OCI-LY7 (cell line): ENCODE results near the gene EZH1.

ENCODE experiments used
- EZH2phosphoT487 ChIP-seq: fragments of 200-600 bp; sonication (generic); IDR thresholded peaks from 2 replicates; pipeline ENCODE4 v1.6.1; 2018; ENCODE audit warnings: low read depth, borderline replicate concordance, mild to moderate bottlenecking, mixed run types, antibody characterized with exemption, low read length, moderate library complexity, mixed read lengths
- TF ChIP-seq, protein P1 (sequence below): fragments of 200-600 bp; sonication (generic); conservative IDR thresholded peaks from 2 replicates; pipeline ENCODE4 v1.5.1; 2014; ENCODE audit warnings: mild to moderate bottlenecking, antibody characterized with exemption, low read length, moderate library complexity, mixed read lengths

DNA sequence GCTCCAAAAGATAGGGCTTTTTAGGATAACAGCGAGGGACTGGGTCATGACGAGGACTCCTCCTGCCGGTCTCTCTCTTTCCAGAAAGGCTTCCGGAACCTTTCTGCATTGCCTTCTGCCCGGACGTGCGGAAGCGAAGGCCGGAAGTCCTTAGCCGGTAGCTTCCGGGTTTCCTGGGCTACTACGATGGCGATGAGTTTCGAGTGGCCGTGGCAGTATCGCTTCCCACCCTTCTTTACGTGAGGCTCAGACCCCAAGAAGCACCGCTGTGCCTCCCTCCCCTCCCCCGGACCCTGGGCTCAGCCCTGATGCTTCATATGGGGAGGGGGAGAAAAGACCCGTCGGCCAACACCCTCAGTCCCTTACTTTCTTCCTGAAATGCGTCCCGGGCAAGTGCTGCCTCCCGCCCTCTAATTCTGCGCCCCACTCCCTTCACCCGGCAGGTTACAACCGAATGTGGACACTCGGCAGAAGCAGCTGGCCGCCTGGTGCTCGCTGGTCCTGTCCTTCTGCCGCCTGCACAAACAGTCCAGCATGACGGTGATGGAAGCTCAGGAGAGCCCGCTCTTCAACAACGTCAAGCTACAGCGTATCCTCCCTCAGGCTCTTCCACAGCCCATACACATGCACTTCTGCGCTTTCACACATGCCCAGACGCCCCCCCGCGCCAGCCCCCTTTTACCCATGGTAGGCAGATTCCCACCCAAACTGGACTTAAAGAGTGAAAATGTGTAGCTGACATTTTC lies 28.6 kb upstream of the EZH1 start, which contains the start of gene VPS25:
- TF ChIP-seq, protein P1, sequence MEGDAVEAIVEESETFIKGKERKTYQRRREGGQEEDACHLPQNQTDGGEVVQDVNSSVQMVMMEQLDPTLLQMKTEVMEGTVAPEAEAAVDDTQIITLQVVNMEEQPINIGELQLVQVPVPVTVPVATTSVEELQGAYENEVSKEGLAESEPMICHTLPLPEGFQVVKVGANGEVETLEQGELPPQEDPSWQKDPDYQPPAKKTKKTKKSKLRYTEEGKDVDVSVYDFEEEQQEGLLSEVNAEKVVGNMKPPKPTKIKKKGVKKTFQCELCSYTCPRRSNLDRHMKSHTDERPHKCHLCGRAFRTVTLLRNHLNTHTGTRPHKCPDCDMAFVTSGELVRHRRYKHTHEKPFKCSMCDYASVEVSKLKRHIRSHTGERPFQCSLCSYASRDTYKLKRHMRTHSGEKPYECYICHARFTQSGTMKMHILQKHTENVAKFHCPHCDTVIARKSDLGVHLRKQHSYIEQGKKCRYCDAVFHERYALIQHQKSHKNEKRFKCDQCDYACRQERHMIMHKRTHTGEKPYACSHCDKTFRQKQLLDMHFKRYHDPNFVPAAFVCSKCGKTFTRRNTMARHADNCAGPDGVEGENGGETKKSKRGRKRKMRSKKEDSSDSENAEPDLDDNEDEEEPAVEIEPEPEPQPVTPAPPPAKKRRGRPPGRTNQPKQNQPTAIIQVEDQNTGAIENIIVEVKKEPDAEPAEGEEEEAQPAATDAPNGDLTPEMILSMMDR = no peak; the same call in 1 of the 2 replicates
- no peak for TF ChIP-seq EZH2phosphoT487
